K562 treated with DMSO at 1 percent for 12 hours (cell line): Measurements from ENCODE around the gene ASPHD1. TPM values are rescaled to one million over a fixed set of nuclear protein-coding genes. Genes with fewer than 3 reads are reported as not detected.

Source experiments
- total RNA-seq: library from RNA; unstranded; fragments of 300-600 nt; gene quantifications from 2 replicates; pipeline ENCODE4 v1.2.3, GENCODE V29; 2022; ENCODE audit not compliant: insufficient read depth

The ASPHD1 gene, protein sequence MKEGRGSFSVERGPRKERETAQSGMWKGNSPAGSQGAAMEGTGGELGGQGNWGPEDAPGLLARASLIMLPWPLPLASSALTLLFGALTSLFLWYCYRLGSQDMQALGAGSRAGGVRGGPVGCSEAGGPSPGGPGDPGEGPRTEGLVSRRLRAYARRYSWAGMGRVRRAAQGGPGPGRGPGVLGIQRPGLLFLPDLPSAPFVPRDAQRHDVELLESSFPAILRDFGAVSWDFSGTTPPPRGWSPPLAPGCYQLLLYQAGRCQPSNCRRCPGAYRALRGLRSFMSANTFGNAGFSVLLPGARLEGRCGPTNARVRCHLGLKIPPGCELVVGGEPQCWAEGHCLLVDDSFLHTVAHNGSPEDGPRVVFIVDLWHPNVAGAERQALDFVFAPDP
- not detected in 2 replicates for total RNA-seq

DNA sequence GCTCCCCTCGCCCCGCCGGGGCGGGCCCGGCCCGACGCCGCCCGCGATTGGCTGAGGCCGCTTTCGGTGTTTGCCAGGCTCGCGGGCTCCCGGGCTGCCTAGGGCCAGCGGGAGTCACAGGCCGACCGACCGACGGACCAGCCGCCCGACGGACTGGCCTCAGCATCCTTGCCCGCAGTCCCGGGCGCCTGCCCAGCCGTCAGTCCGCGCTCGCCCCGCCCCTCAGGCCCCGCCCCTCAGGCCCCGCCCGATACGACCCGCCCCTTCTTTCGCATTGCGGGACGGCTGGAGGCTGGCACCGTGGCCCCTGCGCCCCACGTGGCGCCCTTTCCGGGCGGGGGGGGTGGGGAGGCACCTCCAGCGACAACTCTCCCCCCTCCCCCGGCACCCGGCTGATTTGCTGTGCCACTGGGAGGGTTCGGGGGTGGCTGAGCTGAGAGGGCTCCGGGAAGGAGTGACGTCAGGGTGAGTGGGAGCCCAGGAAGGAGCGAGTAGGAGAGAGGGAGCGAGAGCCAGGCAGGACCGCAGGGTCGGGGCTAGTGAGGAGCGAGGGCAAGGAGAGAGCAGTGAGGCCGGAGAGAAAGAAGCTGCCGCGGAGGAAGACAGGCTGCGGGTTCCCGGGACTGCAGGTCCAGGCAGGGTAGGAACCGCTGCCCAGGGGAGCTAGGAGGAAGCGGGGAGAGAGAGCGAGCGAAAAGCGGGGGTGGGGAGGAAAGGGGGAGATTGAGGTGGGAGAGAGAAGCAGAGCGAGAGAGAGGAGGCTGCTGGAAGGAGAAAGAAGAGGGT, at the start of gene ASPHD1:
ASPHD1 (plus strand) TSS at position 387 of the 786 bp plus-strand sequence. CDS start 484 bp downstream, outside the sequence.

DNA sequence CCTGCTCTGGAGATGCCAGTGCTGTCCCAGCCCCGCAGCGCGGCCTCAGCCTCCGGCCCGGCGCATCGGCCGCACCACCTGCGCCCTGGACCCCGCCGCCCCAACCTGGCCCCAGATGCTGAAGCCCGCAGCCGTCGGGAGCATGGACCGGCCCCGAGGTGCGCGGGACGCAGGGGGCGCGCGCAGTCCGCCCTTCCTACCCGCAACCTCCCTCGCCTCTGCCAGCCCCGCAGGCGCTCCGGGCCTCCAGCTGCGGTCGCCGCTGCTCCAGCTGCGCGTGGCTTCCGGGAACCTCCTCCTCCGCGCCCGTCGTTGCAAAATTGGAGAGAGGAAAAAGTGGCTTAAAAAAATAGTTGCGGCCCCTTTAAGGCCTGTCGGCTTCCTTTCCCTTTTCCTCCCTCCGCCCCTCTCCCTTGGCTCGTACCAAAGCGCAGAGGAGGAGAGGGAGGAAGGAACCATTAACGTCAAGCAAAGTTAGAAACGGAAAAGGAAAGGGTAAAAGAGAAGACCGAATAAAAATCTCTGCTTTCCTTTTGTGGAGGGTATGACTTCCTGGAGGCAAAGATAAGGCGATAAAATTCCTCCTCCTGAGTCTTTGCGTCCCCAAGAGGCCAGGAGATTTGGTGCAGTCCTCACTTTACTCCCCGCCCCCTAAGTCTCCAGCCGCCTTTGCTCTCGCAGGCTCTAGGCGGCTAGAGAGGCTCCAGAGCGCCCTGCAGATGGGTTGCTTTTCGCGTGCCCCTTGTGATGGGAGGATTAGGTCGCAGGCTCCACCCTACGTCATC, 37.2 kb upstream of the ASPHD1 start, which contains the start of gene CDIPT:
CDIPT (minus strand) TSS at position 343 of the 785 bp plus-strand sequence. CDS start 369 bp downstream, outside the sequence.

DNA sequence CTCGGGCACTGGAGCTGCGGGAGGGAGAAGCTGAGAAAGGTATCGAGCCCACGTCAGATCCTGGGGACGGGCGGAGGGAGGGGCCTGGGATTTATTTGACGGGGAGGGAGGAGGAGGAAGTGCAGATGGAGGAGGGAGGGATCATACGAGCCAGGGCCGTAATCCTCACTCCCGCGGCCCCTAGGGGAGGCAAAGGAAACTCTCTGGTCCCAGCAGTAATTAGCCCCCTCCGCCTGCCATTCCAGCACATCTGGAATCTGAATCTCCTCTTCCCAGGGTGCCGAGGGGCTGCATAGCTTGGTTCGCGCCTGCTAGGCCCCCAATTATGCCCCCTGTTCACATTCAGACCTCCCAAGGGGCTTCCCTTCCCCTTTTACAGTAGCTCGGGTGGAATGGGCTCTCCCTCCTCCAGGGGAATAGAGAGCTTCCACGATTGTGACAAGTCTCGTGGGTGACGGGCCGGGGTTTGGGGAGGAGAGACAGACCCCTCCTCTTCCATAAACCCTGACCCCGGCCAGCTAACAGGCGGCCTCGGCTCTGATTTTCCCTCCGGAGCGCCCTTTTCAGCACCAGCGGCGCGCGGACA, 679 bp upstream of the ASPHD1 start, which contains the start of gene SEZ6L2:
SEZ6L2 (minus strand) TSS at position 35 of the 586 bp plus-strand sequence. CDS start 531 bp downstream, outside the sequence.

DNA sequence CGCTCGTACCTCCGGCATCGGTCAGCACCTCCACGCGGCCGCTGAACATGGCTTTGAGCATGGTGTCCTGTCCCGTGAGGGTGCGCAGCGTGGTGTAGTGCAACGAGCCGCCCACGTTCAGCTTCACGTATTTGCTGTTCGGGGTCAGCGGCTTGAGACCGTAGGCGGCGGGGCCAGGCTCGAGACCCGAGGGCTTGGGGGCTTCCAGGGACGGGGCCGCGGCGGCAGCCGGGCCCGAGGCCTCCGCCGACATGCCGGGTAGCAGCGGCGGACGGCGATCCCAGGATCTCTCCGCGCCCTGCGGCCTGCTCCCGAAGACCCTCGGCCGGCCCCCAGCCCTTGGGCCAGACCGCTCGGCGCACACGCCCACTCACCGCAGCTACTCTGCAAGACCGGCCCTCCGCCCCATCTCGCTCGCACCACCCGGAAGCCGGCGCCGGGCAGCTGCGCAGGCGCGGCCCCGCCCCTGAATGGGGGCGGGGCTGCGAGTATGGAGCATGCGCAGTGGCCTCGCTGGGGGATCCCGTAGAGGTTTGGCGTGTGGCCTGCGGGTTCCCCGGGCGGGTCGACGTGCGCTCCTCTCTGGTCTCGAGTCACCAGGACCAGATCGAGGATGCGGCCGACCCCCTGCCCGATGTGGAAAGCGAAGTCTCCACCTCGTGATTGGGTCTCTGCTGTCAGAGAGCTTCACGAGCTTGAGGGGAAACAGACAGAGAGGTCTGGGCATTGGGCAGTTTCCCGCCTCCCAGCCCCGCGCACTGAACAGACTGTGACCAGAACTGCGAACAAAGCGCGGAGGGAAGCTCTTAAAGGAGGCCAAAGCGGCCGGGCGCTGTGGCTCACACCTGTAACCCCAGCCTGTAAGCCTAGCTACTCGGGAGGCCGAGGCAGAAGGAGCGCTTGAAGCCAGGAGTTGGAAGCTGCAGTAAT, 25.8 kb downstream of the ASPHD1 start, which contains the start of gene KCTD13:
KCTD13 (minus strand) TSS at position 446 of the 930 bp plus-strand sequence; CDS start at position 253, 193 bp downstream.

Other genes with a start within 250 kb of the ASPHD1 start
- 43.8 and 109 TPM in 2 replicates for gene SPN, start 237.2 kb upstream of the ASPHD1 start, total RNA-seq
- 174 TPM in 2 replicates for gene QPRT, start 221.3 kb upstream of the ASPHD1 start, total RNA-seq
- gene C16orf54, start 154.5 kb upstream of the ASPHD1 start, total RNA-seq, result not detected in 2 replicates
- not detected in 2 replicates for gene ZG16, start 122.2 kb upstream of the ASPHD1 start, total RNA-seq
- gene KIF22, start 109.7 kb upstream of the ASPHD1 start, total RNA-seq, result 116 and 135 TPM in 2 replicates
- 261 and 270 TPM in 2 replicates for gene MAZ, start 94.0 kb upstream of the ASPHD1 start, total RNA-seq
- 0.38 and 1.3 TPM in 2 replicates for gene PRRT2, start 88.3 kb upstream of the ASPHD1 start, total RNA-seq
- gene PAGR1, start 84.3 kb upstream of the ASPHD1 start, total RNA-seq, result 36.1 and 48.1 TPM in 2 replicates
- gene MVP, start 80.0 kb upstream of the ASPHD1 start, total RNA-seq, result 4.6 TPM in 2 replicates
- gene CDIPT, start 37.3 kb upstream of the ASPHD1 start, total RNA-seq, result 87.8 and 89.1 TPM in 2 replicates
- gene SEZ6L2, start 938 bp upstream of the ASPHD1 start, total RNA-seq, result 2.8 and 3.6 TPM in 2 replicates
- 27.1 and 44.6 TPM in 2 replicates for gene KCTD13, start 25.7 kb downstream of the ASPHD1 start, total RNA-seq
- 166 and 188 TPM in 2 replicates for gene TMEM219, start 61.6 kb downstream of the ASPHD1 start, total RNA-seq
- 38.3 and 60.9 TPM in 2 replicates for gene TAOK2, start 73.4 kb downstream of the ASPHD1 start, total RNA-seq
- gene HIRIP3, start 95.1 kb downstream of the ASPHD1 start, total RNA-seq, result 23.6 and 28.9 TPM in 2 replicates
- gene INO80E, start 95.8 kb downstream of the ASPHD1 start, total RNA-seq, result 95.4 and 119 TPM in 2 replicates
- gene DOC2A, start 110.5 kb downstream of the ASPHD1 start, total RNA-seq, result 0.99 and 2.0 TPM in 2 replicates
- gene C16orf92, start 122.7 kb downstream of the ASPHD1 start, total RNA-seq, result not detected in 2 replicates
- 0.61 and 1.6 TPM in 2 replicates for gene TLCD3B, start 130.8 kb downstream of the ASPHD1 start, total RNA-seq
- 2,121 and 2,279 TPM in 2 replicates for gene ALDOA, start 165.3 kb downstream of the ASPHD1 start, total RNA-seq
- 260 and 325 TPM in 2 replicates for gene PPP4C, start 175.5 kb downstream of the ASPHD1 start, total RNA-seq
- gene TBX6, start 191.4 kb downstream of the ASPHD1 start, total RNA-seq, result 0.48 TPM in 1 of 2 replicates, not detected in the other
- 75.6 and 79.1 TPM in 2 replicates for gene YPEL3, start 195.7 kb downstream of the ASPHD1 start, total RNA-seq
- gene GDPD3, start 213.0 kb downstream of the ASPHD1 start, total RNA-seq, result 1.3 and 1.9 TPM in 2 replicates
- 50.2 and 62.3 TPM in 2 replicates for gene MAPK3, start 222.7 kb downstream of the ASPHD1 start, total RNA-seq